H1 (cell line): ENCODE results near the gene AP2B1. TPM values are rescaled to one million over a fixed set of nuclear protein-coding genes. Genes with fewer than 3 reads are reported as not detected.

ENCODE experiments used
- CTCF ChIA-PET: fragments of 300-600 bp; sonication (Branson Sonifier 250); formaldehyde crosslinking; loops from one replicate; lab custom pipeline; 2021; ENCODE audit not compliant: partially characterized antibody; lab: Charles Lee
- POLR2A ChIA-PET: fragments of 300-600 bp; sonication (Branson Sonifier 250); formaldehyde crosslinking; loops from one replicate; lab custom pipeline; 2021; ENCODE audit warnings: inconsistent platforms; ENCODE audit not compliant: partially characterized antibody; lab: Charles Lee
- DNase-seq, 2 experiments: peaks; one replicate each; pipeline versions ENCODE4 v3.0.0 to v3.0.0-alpha.2; 2010 to 2022; ENCODE audit warnings: low spot score in 2 of 2, low read depth in 1 of 2, mixed read lengths in 1 of 2
- FAIRE-seq: peaks from 2 replicates; lab custom pipeline; 2011; peaks lifted over from hg19 to GRCh38; lab: Jason Lieb, UNC
- H2AFZ ChIP-seq: 2 replicates; pipeline ENCODE4 v1.8.1; 2012; ENCODE audit warnings: low read length, inconsistent platforms
- H2AK5ac ChIP-seq: 2 replicates; pipeline ENCODE4 v1.6.1; 2013; ENCODE audit warnings: low read depth, low read length
- H2BK120ac ChIP-seq: replicated peaks from 2 replicates; pipeline ENCODE3; 2013; ENCODE audit warnings: low read depth, low read length, inconsistent platforms
- H2BK12ac ChIP-seq: 2 replicates; pipeline ENCODE4 v1.6.1; 2013; ENCODE audit warnings: low read depth, low read length
- H2BK15ac ChIP-seq: 2 replicates; pipeline ENCODE4 v1.6.1; 2013; ENCODE audit warnings: low read length
- H2BK20ac ChIP-seq: 2 replicates; pipeline ENCODE4 v1.6.1; 2013; ENCODE audit warnings: low read length
- H2BK5ac ChIP-seq: 2 replicates; pipeline ENCODE4 v1.6.1; 2013; ENCODE audit warnings: low read depth, low read length
- H3K14ac ChIP-seq: 2 replicates; pipeline ENCODE4 v1.6.1; 2013; ENCODE audit warnings: inconsistent platforms; ENCODE audit not compliant: insufficient read length
- H3K18ac ChIP-seq: 2 replicates; pipeline ENCODE4 v1.6.1; 2013; ENCODE audit warnings: low read length; ENCODE audit errors: extremely low read depth
- H3K23ac ChIP-seq: 2 replicates; pipeline ENCODE4 v1.6.1; 2013; ENCODE audit warnings: inconsistent platforms; ENCODE audit not compliant: insufficient read length
- H3K23me2 ChIP-seq: 2 replicates; pipeline ENCODE4 v1.6.1; 2013; ENCODE audit warnings: low read depth, low read length
- H3K27ac ChIP-seq: 2 replicates; pipeline ENCODE4 v1.6.1; 2011; ENCODE audit warnings: low read depth, low read length, inconsistent platforms
- H3K27me3 ChIP-seq, 4 experiments: replicated peaks in 1 of 4; 1 replicate in 1 of 4; 2 replicates in 3 of 4; pipeline versions ENCODE4 v1.6.1 to v1.8.1; 2011 to 2013; ENCODE audit warnings: low read length in 3 of 4, mild to moderate bottlenecking in 3 of 4, inconsistent platforms in 2 of 4, mixed read lengths in 2 of 4, moderate library complexity in 1 of 4; ENCODE audit not compliant: control insufficient read depth in 3 of 4, insufficient read depth in 3 of 4; ENCODE audit errors: extremely low read depth in 1 of 4
- H3K36me3 ChIP-seq, 4 experiments: 2 replicates each; pipeline versions ENCODE4 v1.6.1 to v1.8.1; 2011 to 2013; ENCODE audit warnings: mild to moderate bottlenecking in 4 of 4, low read length in 3 of 4, moderate library complexity in 2 of 4, control low read depth in 1 of 4, inconsistent platforms in 1 of 4; ENCODE audit not compliant: insufficient read depth in 4 of 4, control insufficient read depth in 2 of 4
- H3K4ac ChIP-seq: replicated peaks from 2 replicates; pipeline ENCODE3; 2013; ENCODE audit warnings: low read length, low read depth, mixed read lengths, inconsistent platforms; ENCODE audit not compliant: insufficient read length
- H3K4me1 ChIP-seq, 4 experiments: replicated peaks in 1 of 4; 1 replicate in 1 of 4; 2 replicates in 3 of 4; pipeline versions ENCODE4 v1.6.1 to v1.8.1; 2011 to 2013; ENCODE audit warnings: low read length in 3 of 4, inconsistent platforms in 2 of 4, mixed read lengths in 1 of 4; ENCODE audit not compliant: insufficient read depth in 4 of 4, control insufficient read depth in 3 of 4
- H3K4me2 ChIP-seq, 2 experiments: 2 replicates each; pipeline versions ENCODE4 v1.6.1 to v1.8.1; 2011 to 2013; ENCODE audit warnings: low read depth in 2 of 2, low read length in 2 of 2, control low read depth in 1 of 2, inconsistent platforms in 1 of 2, mild to moderate bottlenecking in 1 of 2; ENCODE audit not compliant: insufficient read depth in 1 of 2
- H3K4me3 ChIP-seq, 4 experiments: fragments of 200-600, 300-600 bp in 1 of 4; sonication (generic), shearing (Covaris generic), sonication (Bioruptor Twin) in 1 of 4; 2 replicates each; pipeline versions ENCODE4 v1.5.1 to v1.8.1; 2011 to 2016; ENCODE audit warnings: low read length in 4 of 4, low read depth in 3 of 4, control low read depth in 2 of 4, inconsistent platforms in 2 of 4, mild to moderate bottlenecking in 2 of 4, mixed read lengths in 1 of 4, moderate library complexity in 1 of 4; ENCODE audit not compliant: insufficient read depth in 2 of 4; ENCODE audit errors: extremely low read depth in 1 of 4
- H3K56ac ChIP-seq: replicated peaks from 2 replicates; pipeline ENCODE3; 2013; ENCODE audit warnings: low read depth, mild to moderate bottlenecking, mixed read lengths, low read length, inconsistent platforms; ENCODE audit not compliant: insufficient read length
- H3K79me1 ChIP-seq: 2 replicates; pipeline ENCODE4 v1.6.1; 2013; ENCODE audit warnings: low read depth, low read length, control low read depth
- H3K79me2 ChIP-seq, 2 experiments: 2 replicates each; pipeline versions ENCODE4 v1.6.1 to v1.8.1; 2012 to 2013; ENCODE audit warnings: low read length in 2 of 2, mild to moderate bottlenecking in 2 of 2, inconsistent platforms in 1 of 2; ENCODE audit not compliant: insufficient read depth in 2 of 2, control insufficient read depth in 1 of 2
- H3K9ac ChIP-seq, 4 experiments: replicated peaks in 1 of 4; 1 replicate in 1 of 4; 2 replicates in 3 of 4; pipeline versions ENCODE4 v1.6.1 to v1.8.1; 2011 to 2013; ENCODE audit warnings: low read depth in 3 of 4, low read length in 3 of 4, control low read depth in 2 of 4, mild to moderate bottlenecking in 2 of 4, moderate library complexity in 2 of 4, inconsistent platforms in 1 of 4; ENCODE audit errors: extremely low read depth in 1 of 4
- H3K9me3 ChIP-seq, 2 experiments: 2 replicates each; pipeline versions ENCODE4 v1.6.1 to v1.8.1; 2012 to 2013; ENCODE audit warnings: mild to moderate bottlenecking in 2 of 2, moderate library complexity in 2 of 2, control low read depth in 1 of 2, inconsistent platforms in 1 of 2, low read depth in 1 of 2, low read length in 1 of 2, mixed read lengths in 1 of 2; ENCODE audit not compliant: insufficient read depth in 2 of 2
- H4K20me1 ChIP-seq, 2 experiments: replicated peaks in 1 of 2; 2 replicates each; pipeline versions ENCODE3 to v1.8.1; 2011 to 2013; ENCODE audit warnings: inconsistent platforms in 2 of 2, low read length in 2 of 2, mild to moderate bottlenecking in 1 of 2; ENCODE audit not compliant: insufficient read depth in 2 of 2, control insufficient read depth in 1 of 2
- H4K5ac ChIP-seq: 2 replicates; pipeline ENCODE4 v1.6.1; 2013; ENCODE audit warnings: low read length, low read depth, mixed read lengths, inconsistent platforms; ENCODE audit not compliant: insufficient read length
- H4K8ac ChIP-seq: 2 replicates; pipeline ENCODE4 v1.8.0; 2013; ENCODE audit warnings: mild to moderate bottlenecking, moderate library complexity, low read length, inconsistent platforms; ENCODE audit not compliant: insufficient read depth; ENCODE audit errors: extremely low read depth
- H4K91ac ChIP-seq: replicated peaks from 2 replicates; pipeline ENCODE3; 2013; ENCODE audit warnings: low read length, mixed read lengths, inconsistent platforms; ENCODE audit not compliant: insufficient read length
- CHD1 ChIP-seq: IDR thresholded peaks from 2 replicates; pipeline ENCODE4 v1.6.1; 2012; ENCODE audit warnings: low read depth, low read length, improper control_type of control experiment
- HDAC6 ChIP-seq: IDR thresholded peaks from one replicate; pipeline ENCODE4 v1.7.1; 2012; ENCODE audit warnings: low read depth, mild to moderate bottlenecking, inconsistent platforms, low read length, moderate library complexity
- KDM1A ChIP-seq: fragments of 200-600, 300-600 bp; sonication (generic); IDR thresholded peaks from 2 replicates; pipeline ENCODE4 v1.7.1; 2016; ENCODE audit warnings: mild to moderate bottlenecking, low read length, borderline replicate concordance
- MAX ChIP-seq: IDR thresholded peaks from 2 replicates; pipeline ENCODE4 v1.6.1; 2012; ENCODE audit warnings: inconsistent platforms
- WGBS, 2 experiments: shearing (Covaris generic) in 1 of 2; methylation state at CpG; one replicate each; pipeline versions ENCODE4 v1.1.6 to v1.1.7; 2013 to 2015; ENCODE audit warnings: low lambda C conversion rate in 2 of 2, mixed read lengths in 2 of 2, inconsistent platforms in 1 of 2, low coverage in 1 of 2, missing lambda C conversion rate in 1 of 2; ENCODE audit not compliant: insufficient replicate concordance in 2 of 2, insufficient coverage in 1 of 2, insufficient read length in 1 of 2; ENCODE audit errors: extremely low coverage in 1 of 2, missing lambda C conversion rate in 1 of 2; 5-methylcytosine and 5-hydroxymethylcytosine counted together
- polyA plus RNA-seq, 7 experiments: library from polyadenylated mRNA; depleted of rRNA in 3 of 7; stranded (reverse) in 5 of 7; unstranded in 2 of 7; fragments of >200 nt in 5 of 7; fragments of 200-250 nt in 2 of 7; gene quantifications; 1 replicate in 5 of 7; 2 replicates in 1 of 7; 4 replicates in 1 of 7; pipeline versions ENCODE4 v1.2.1 to v1.2.3, GENCODE V29; 2011 to 2013; ENCODE audit warnings: missing spikeins in 2 of 7, mixed read lengths in 2 of 7
- total RNA-seq: library from RNA; stranded (reverse); fragmentation: NEBNext Ultra II Directional; extraction: Animal tissue kit (Norgen Biotek cat#: 25700); gene quantifications from 2 replicates; pipeline ENCODE4 v1.2.1, GENCODE V29; 2021

The AP2B1 gene
- total and polyA plus RNA-seq, 2 of the 8 experiments (the other 6 are each of a cell fraction or from before 2014, with no cell fraction given) = 95.5 to 199 TPM

GRCh38 chr17:35752945-35753764 lies 166.0 kb downstream of the AP2B1 start, which contains the start of gene GAS2L2:
TSS of gene GAS2L2 (minus strand) at chr17:35753239. CDS start at chr17:35752850, 389 bp downstream.
- no peak for FAIRE-seq
- H2AFZ ChIP-seq = peak within 1 kb of the TSS; percentile 90; the same call in 1 of the 2 replicates
- POLR2A ChIA-PET = interaction anchor here (0.8 to 1.8 kb wide), 3 partner anchors 11 to 56 kb away, joined by 4 to 5 read pairs (median 4); partner anchors contain the start of gene TAF15

More at GRCh38 chr17:35752945-35753764, 166.0 kb downstream of the AP2B1 start, which contains the start of gene GAS2L2:
- no peaks in the 10 kb centered on the region for H4K20me1 ChIP-seq
- H2BK120ac ChIP-seq = no peak within 1 kb of the TSS
- H3K4me3 ChIP-seq = no peak within 1 kb of the TSS
- no peak within 1 kb of the TSS for H3K56ac ChIP-seq
- H3K9ac ChIP-seq = no peak within 1 kb of the TSS
- H3K79me2 ChIP-seq = no peaks in the 10 kb centered on the region
- no peaks in the 10 kb centered on the region for H3K23me2 ChIP-seq
- H2BK5ac ChIP-seq = no peak within 1 kb of the TSS
- WGBS, 2 experiments = 79% methylated on average over 9 of the region's 9 CpGs; no CpG with 5 or more reads in 1 of the 2 experiments
- peak within 1 kb of the TSS; percentile 68; the same call in 1 of the 2 replicates for H2BK12ac ChIP-seq
- no peak within 1 kb of the TSS for H3K23ac ChIP-seq
- no peak within 1 kb of the TSS for H2BK15ac ChIP-seq
- H3K9me3 ChIP-seq = no peaks in the 10 kb centered on the region
- H3K79me1 ChIP-seq = no peaks in the 10 kb centered on the region
- H3K36me3 ChIP-seq = no peaks in the 10 kb centered on the region
- no peak within 1 kb of the TSS for H4K91ac ChIP-seq
- no peak within 1 kb of the TSS for H3K4me2 ChIP-seq
- H2AK5ac ChIP-seq = no peak within 1 kb of the TSS
- CTCF ChIA-PET = interaction anchor here (0.9 to 8.4 kb wide), 3 partner anchors 9 to 141 kb away, joined by 3 to 83 read pairs (median 5); partner anchors contain the start of gene C17orf50
- H2BK20ac ChIP-seq = no peak within 1 kb of the TSS
- H3K14ac ChIP-seq = no peak within 1 kb of the TSS
- H4K5ac ChIP-seq = no peak within 1 kb of the TSS
- H3K27me3 ChIP-seq = peaks cover 2 to 19% (median 12%) of the 10 kb centered on the region in 4 experiments; a peak in 6 of 7 replicates
- H3K4ac ChIP-seq = no peak within 1 kb of the TSS
- no peak within 1 kb of the TSS for H3K27ac ChIP-seq
- no peak for DNase-seq
- no peak within 1 kb of the TSS; the same call in 1 of the 2 replicates for H3K18ac ChIP-seq
- H3K4me1 ChIP-seq = peaks cover 0 to 9% (median 5%) of the 10 kb centered on the region in 4 experiments; a peak in 4 of 7 replicates
- H4K8ac ChIP-seq = 0 out of 2 replicates have a peak within 1 kb of the TSS, but pooled peaks have one; percentile 5
- TF ChIP-seq MAX (no peak), KDM1A (0 out of 2 replicates have a peak, but pooled peaks have one; percentile 32), HDAC6 (no peak), CHD1 (no peak)
- TF ChIP-seq, all 59 proteins: peak for 1
